ENCODE measurements around the gene TNFRSF8.

Gene TNFRSF8

GRCh38 chr1:12177156-12177998 is 114.3 kb downstream of the TNFRSF8 start:
- FAIRE-seq = no peak

GRCh38 chr1:12177999-12178441 is 114.9 kb downstream of the TNFRSF8 start:
- no peak for FAIRE-seq

GRCh38 chr1:12178511-12178910 is 115.4 kb downstream of the TNFRSF8 start:
- FAIRE-seq = no peak

GRCh38 chr1:12179111-12179519 is 116.0 kb downstream of the TNFRSF8 start:
- no peak for FAIRE-seq

- no peak for FAIRE-seq
Observed at GRCh38 chr1:12179676-12180075, 116.6 kb downstream of the TNFRSF8 start.

GRCh38 chr1:12180315-12180714 is 117.2 kb downstream of the TNFRSF8 start:
- FAIRE-seq = no peak

- FAIRE-seq = no peak
Observed at GRCh38 chr1:12180903-12181302, 117.8 kb downstream of the TNFRSF8 start.

- no peak for FAIRE-seq
Observed at GRCh38 chr1:12181568-12181967, 118.5 kb downstream of the TNFRSF8 start.

- no peak for FAIRE-seq
Observed at GRCh38 chr1:12182410-12182984, 119.4 kb downstream of the TNFRSF8 start.

- no peak for FAIRE-seq
Observed at GRCh38 chr1:12183095-12183794, 120.1 kb downstream of the TNFRSF8 start.

- peak; percentile 23 for FAIRE-seq
Observed at GRCh38 chr1:12184008-12184681, 121.0 kb downstream of the TNFRSF8 start.

- FAIRE-seq = no peak
Observed at GRCh38 chr1:12185036-12185917, 122.2 kb downstream of the TNFRSF8 start.

- FAIRE-seq = no peak
Observed at GRCh38 chr1:12185918-12186678, 123.0 kb downstream of the TNFRSF8 start.

GRCh38 chr1:12186679-12186985 is 123.5 kb downstream of the TNFRSF8 start:
- no peak for FAIRE-seq

GRCh38 chr1:12188115-12188514 is 125.0 kb downstream of the TNFRSF8 start:
- no peak for FAIRE-seq

GRCh38 chr1:12188657-12189327 is 125.7 kb downstream of the TNFRSF8 start:
- no peak for FAIRE-seq

- no peak for FAIRE-seq
Observed at GRCh38 chr1:12189328-12189682, 126.2 kb downstream of the TNFRSF8 start.

GRCh38 chr1:12191242-12192032 is 128.3 kb downstream of the TNFRSF8 start:
- no peak for FAIRE-seq
